SK-N-SH (cell line): ENCODE data around the gene TMIE. TPM values are rescaled to one million over a fixed set of nuclear protein-coding genes. Genes with fewer than 3 reads are reported as not detected.

Source experiments
- CTCF ChIA-PET: fragments of 300-600, 350-600 bp; formaldehyde crosslinking; extraction: SDS; loops from one replicate; lab custom pipeline; 2021; lab: Yijun Ruan, JAX
- POLR2A ChIA-PET: fragments of 350-600 bp; sonication (Branson Sonifier 250); formaldehyde crosslinking; extraction: SDS; loops from one replicate; lab custom pipeline; 2020; ENCODE audit warnings: antibody characterized with exemption, inconsistent platforms; lab: Yijun Ruan, JAX
- DNase-seq: peaks from one replicate; pipeline ENCODE4 v3.0.0; 2012
- H2AFZ ChIP-seq: fragments of 200-600 bp; sonication (generic); 2 replicates; pipeline ENCODE4 v1.8.1; 2016; ENCODE audit warnings: antibody characterized with exemption, mild to moderate bottlenecking, low read depth
- H3F3A ChIP-seq: fragments of 200-600 bp; sonication (generic); replicated peaks from 2 replicates; pipeline ENCODE3; 2016; ENCODE audit warnings: antibody characterized with exemption, mild to moderate bottlenecking; ENCODE audit not compliant: insufficient read depth
- H3K27ac ChIP-seq, 2 experiments: fragments of 200-500 bp in 1 of 2; fragments of 200-600 bp in 1 of 2; sonication (Bioruptor generic) in 1 of 2; sonication (generic), shearing (Covaris generic) in 1 of 2; 2 replicates each; pipeline versions ENCODE4 v1.5.1 to v1.6.1; 2014 to 2016; ENCODE audit warnings: low read depth in 2 of 2, inconsistent platforms in 1 of 2, low read length in 1 of 2, mild to moderate bottlenecking in 1 of 2, mixed read lengths in 1 of 2
- H3K27me3 ChIP-seq: fragments of 200-600 bp; sonication (generic), shearing (Covaris generic); 2 replicates; pipeline ENCODE4 v1.6.1; 2016; ENCODE audit warnings: mixed run types; ENCODE audit not compliant: insufficient read depth
- H3K36me3 ChIP-seq, 2 experiments: fragments of 200-500 bp in 1 of 2; fragments of 200-600 bp in 1 of 2; sonication (Bioruptor generic) in 1 of 2; sonication (generic) in 1 of 2; replicated peaks in 1 of 2; 2 replicates each; pipeline versions ENCODE3 to v1.5.1; 2014 to 2016; ENCODE audit warnings: low read length in 1 of 2, mild to moderate bottlenecking in 1 of 2; ENCODE audit not compliant: insufficient read depth in 2 of 2, control insufficient read depth in 1 of 2
- H3K4me1 ChIP-seq, 2 experiments: fragments of 200-500 bp in 1 of 2; fragments of 200-600 bp in 1 of 2; sonication (Bioruptor generic) in 1 of 2; sonication (generic), shearing (Covaris generic) in 1 of 2; 2 replicates each; pipeline versions ENCODE4 v1.5.1 to v1.6.1; 2014 to 2016; ENCODE audit warnings: low read depth in 1 of 2, low read length in 1 of 2, mixed run types in 1 of 2; ENCODE audit not compliant: insufficient read depth in 2 of 2, control insufficient read depth in 1 of 2
- H3K4me2 ChIP-seq: fragments of 200-600 bp; sonication (generic), shearing (Covaris generic); 2 replicates; pipeline ENCODE4 v1.6.1; 2017; ENCODE audit warnings: mixed run types
- H3K4me3 ChIP-seq, 2 experiments: fragments of 200-500 bp in 1 of 2; fragments of 200-600 bp in 1 of 2; sonication (Bioruptor generic) in 1 of 2; sonication (generic), shearing (Covaris generic) in 1 of 2; 2 replicates each; pipeline versions ENCODE4 v1.5.1 to v1.8.1; 2014 to 2016; ENCODE audit warnings: low read depth in 2 of 2, inconsistent platforms in 1 of 2, low read length in 1 of 2, mild to moderate bottlenecking in 1 of 2, mixed read lengths in 1 of 2, moderate library complexity in 1 of 2
- H3K79me2 ChIP-seq: fragments of 200-600 bp; sonication (generic); 2 replicates; pipeline ENCODE4 v1.8.1; 2017; ENCODE audit warnings: mild to moderate bottlenecking; ENCODE audit not compliant: insufficient read depth
- H3K9ac ChIP-seq: fragments of 200-600 bp; sonication (generic); 2 replicates; pipeline ENCODE4 v1.6.1; 2017; ENCODE audit warnings: mixed run types
- H3K9me2 ChIP-seq: fragments of 200-600 bp; sonication (generic); 2 replicates; pipeline ENCODE4 v1.6.1; 2017; ENCODE audit warnings: mixed run types
- H3K9me3 ChIP-seq: fragments of 200-600 bp; sonication (generic); 2 replicates; pipeline ENCODE4 v1.6.1; 2017; ENCODE audit warnings: mixed run types, mild to moderate bottlenecking, moderate library complexity
- H4K20me1 ChIP-seq: fragments of 200-600 bp; sonication (generic); 2 replicates; pipeline ENCODE4 v1.6.1; 2017; ENCODE audit warnings: mild to moderate bottlenecking, mixed run types; ENCODE audit not compliant: insufficient read depth
- FOSL2 ChIP-seq: IDR thresholded peaks from 2 replicates; pipeline ENCODE4 v1.4.0; 2012; ENCODE audit warnings: low read depth, mild to moderate bottlenecking, moderate library complexity, borderline replicate concordance
- GABPA ChIP-seq: IDR thresholded peaks from 2 replicates; pipeline ENCODE4 v1.4.0; 2012; ENCODE audit warnings: low read depth, mild to moderate bottlenecking
- GATA2 ChIP-seq: sonication (generic); formaldehyde crosslinking; IDR thresholded peaks from 2 replicates; pipeline ENCODE4 v1.5.0; 2020; ENCODE audit warnings: mild to moderate bottlenecking, missing genetic modification reagents
- MXI1 ChIP-seq: IDR thresholded peaks from 2 replicates; pipeline ENCODE4 v1.6.1; 2012; ENCODE audit warnings: mild to moderate bottlenecking, low read depth, low read length, improper control_type of control experiment
- RAD21 ChIP-seq: IDR thresholded peaks from 2 replicates; pipeline ENCODE4 v1.6.1; 2012; ENCODE audit warnings: mild to moderate bottlenecking, low read length
- RCOR1 ChIP-seq: fragments of 150-350 bp; IDR thresholded peaks from 2 replicates; pipeline ENCODE4 v1.6.1; 2017; ENCODE audit warnings: antibody characterized with exemption, low read length
- RFX5 ChIP-seq: IDR thresholded peaks from 2 replicates; pipeline ENCODE4 v1.6.1; 2012; ENCODE audit warnings: mild to moderate bottlenecking, improper control_type of control experiment, low read length
- SMC3 ChIP-seq: IDR thresholded peaks from 2 replicates; pipeline ENCODE4 v1.6.1; 2012; ENCODE audit warnings: low read depth, low read length, improper control_type of control experiment
- TEAD4 ChIP-seq: IDR thresholded peaks from 2 replicates; pipeline ENCODE4 v1.4.0; 2012; ENCODE audit warnings: mild to moderate bottlenecking, borderline replicate concordance; ENCODE audit not compliant: insufficient read depth
- WGBS: methylation state at CpG from one replicate; pipeline ENCODE4 v1.1.6; 2017; ENCODE audit warnings: low lambda C conversion rate; 5-methylcytosine and 5-hydroxymethylcytosine counted together
- polyA plus RNA-seq, 3 experiments: library from polyadenylated mRNA; depleted of rRNA; stranded (reverse); fragments of >200 nt; gene quantifications; 2 replicates each; pipeline ENCODE4 v1.2.3, GENCODE V29; 2012
- TF ChIP-seq, protein P1 (sequence below): IDR thresholded peaks from 2 replicates; pipeline ENCODE4 v1.6.1; 2012; ENCODE audit warnings: mild to moderate bottlenecking, low read depth, low read length, moderate library complexity
- TF ChIP-seq, protein P2 (sequence below): fragments of 200-600 bp; sonication (generic); IDR thresholded peaks from 2 replicates; pipeline ENCODE4 v1.6.1; 2017; ENCODE audit warnings: antibody characterized with exemption, mild to moderate bottlenecking, moderate library complexity
- TF ChIP-seq, protein P3 (sequence below): IDR thresholded peaks from 2 replicates; pipeline ENCODE4 v1.4.0; 2012; ENCODE audit warnings: low read depth, borderline replicate concordance
- TF ChIP-seq, protein P4 (sequence below): fragments of 150-350 bp; IDR thresholded peaks from 2 replicates; pipeline ENCODE4 v1.6.1; 2017; ENCODE audit warnings: antibody characterized with exemption, low read length, low read depth, borderline replicate concordance

TMIE gene
- polyA plus RNA-seq, 1 of the 3 experiments (the other 2 are of a cell fraction), result 0.03 TPM

DNA sequence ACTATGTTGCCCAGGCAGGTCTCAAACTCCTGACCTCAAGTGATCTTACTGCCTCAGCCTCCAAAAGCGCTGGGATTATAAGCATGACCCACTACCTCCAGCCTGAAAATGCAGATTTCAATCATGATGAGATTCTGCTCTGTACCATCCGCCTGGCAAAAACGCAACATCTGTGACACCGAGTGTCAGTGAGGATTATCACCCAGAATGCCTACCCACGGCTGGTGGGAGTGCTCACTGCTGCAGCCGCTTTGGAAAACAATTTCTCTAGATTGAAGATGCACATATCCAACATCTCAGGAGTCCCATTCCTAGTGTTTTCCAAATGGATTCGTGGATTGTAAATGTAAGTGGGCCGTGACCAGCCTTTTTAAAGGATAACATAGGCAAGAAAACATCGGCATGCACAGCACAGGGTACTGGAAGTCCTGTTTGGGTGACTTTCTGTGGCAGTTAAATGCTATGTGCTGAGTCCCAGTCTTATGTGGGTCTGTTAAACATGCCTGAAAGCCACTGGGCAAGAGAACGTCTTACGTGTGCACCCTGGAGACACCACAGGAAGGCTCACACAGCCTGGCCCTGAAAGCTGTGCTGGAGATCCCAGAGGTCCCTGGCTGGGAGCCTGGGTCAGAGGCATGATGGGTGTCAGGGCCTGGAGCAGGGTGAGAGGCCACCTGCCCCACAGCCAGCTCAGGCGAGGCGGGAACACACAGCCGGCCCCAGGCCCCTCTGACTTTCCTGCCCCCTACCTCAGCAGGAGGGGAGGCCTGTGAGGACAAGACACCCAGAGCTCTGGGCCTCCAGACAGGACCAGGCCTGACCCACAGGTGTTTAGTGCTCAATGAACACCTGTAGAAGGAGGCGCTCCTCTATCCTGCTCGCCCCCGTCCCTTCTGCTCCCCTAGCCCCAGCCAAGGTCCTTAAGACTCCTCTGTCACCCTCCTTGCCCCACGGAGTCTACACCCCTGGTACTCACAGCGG is 15.6 kb downstream of the TMIE start:
- CTCF ChIA-PET, result interaction anchor here (0.6 to 3.6 kb wide), 7 partner anchors 11 to 283 kb away, joined by 3 to 20 read pairs (median 4); no protein-coding TSS in a partner anchor
- H3K27me3 ChIP-seq, result no peaks in the 10 kb centered on the region

More for the DNA sequence above, 15.6 kb downstream of the TMIE start:
- Histone ChIP-seq H3K9me3 (no peaks in the 10 kb centered on the region), H3K4me3 (no peak overlapping the region), H3K9ac (no peak overlapping the region), H3K27ac (no peak overlapping the region), H3K36me3 (no peaks in the 10 kb centered on the region), H3K9me2 (no peaks in the 10 kb centered on the region), H3K4me1 (no peaks in the 10 kb centered on the region), H3K4me2 (no peak overlapping the region), H3K79me2 (no peaks in the 10 kb centered on the region), H3F3A (no peaks in the 10 kb centered on the region), H2AFZ (no peak overlapping the region), H4K20me1 (no peaks in the 10 kb centered on the region)
- no peak for TF ChIP-seq RCOR1
- no peak for TF ChIP-seq MXI1
- TF ChIP-seq RFX5, result no peak
- no peak for TF ChIP-seq RAD21
- TF ChIP-seq, protein P1, sequence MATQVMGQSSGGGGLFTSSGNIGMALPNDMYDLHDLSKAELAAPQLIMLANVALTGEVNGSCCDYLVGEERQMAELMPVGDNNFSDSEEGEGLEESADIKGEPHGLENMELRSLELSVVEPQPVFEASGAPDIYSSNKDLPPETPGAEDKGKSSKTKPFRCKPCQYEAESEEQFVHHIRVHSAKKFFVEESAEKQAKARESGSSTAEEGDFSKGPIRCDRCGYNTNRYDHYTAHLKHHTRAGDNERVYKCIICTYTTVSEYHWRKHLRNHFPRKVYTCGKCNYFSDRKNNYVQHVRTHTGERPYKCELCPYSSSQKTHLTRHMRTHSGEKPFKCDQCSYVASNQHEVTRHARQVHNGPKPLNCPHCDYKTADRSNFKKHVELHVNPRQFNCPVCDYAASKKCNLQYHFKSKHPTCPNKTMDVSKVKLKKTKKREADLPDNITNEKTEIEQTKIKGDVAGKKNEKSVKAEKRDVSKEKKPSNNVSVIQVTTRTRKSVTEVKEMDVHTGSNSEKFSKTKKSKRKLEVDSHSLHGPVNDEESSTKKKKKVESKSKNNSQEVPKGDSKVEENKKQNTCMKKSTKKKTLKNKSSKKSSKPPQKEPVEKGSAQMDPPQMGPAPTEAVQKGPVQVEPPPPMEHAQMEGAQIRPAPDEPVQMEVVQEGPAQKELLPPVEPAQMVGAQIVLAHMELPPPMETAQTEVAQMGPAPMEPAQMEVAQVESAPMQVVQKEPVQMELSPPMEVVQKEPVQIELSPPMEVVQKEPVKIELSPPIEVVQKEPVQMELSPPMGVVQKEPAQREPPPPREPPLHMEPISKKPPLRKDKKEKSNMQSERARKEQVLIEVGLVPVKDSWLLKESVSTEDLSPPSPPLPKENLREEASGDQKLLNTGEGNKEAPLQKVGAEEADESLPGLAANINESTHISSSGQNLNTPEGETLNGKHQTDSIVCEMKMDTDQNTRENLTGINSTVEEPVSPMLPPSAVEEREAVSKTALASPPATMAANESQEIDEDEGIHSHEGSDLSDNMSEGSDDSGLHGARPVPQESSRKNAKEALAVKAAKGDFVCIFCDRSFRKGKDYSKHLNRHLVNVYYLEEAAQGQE, result no peak
- TF ChIP-seq, protein P2, sequence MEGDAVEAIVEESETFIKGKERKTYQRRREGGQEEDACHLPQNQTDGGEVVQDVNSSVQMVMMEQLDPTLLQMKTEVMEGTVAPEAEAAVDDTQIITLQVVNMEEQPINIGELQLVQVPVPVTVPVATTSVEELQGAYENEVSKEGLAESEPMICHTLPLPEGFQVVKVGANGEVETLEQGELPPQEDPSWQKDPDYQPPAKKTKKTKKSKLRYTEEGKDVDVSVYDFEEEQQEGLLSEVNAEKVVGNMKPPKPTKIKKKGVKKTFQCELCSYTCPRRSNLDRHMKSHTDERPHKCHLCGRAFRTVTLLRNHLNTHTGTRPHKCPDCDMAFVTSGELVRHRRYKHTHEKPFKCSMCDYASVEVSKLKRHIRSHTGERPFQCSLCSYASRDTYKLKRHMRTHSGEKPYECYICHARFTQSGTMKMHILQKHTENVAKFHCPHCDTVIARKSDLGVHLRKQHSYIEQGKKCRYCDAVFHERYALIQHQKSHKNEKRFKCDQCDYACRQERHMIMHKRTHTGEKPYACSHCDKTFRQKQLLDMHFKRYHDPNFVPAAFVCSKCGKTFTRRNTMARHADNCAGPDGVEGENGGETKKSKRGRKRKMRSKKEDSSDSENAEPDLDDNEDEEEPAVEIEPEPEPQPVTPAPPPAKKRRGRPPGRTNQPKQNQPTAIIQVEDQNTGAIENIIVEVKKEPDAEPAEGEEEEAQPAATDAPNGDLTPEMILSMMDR, result no peak
- TF ChIP-seq, protein P3, sequence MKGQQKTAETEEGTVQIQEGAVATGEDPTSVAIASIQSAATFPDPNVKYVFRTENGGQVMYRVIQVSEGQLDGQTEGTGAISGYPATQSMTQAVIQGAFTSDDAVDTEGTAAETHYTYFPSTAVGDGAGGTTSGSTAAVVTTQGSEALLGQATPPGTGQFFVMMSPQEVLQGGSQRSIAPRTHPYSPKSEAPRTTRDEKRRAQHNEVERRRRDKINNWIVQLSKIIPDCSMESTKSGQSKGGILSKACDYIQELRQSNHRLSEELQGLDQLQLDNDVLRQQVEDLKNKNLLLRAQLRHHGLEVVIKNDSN, result no peak
- no peak for TF ChIP-seq SMC3
- no peak for TF ChIP-seq GATA2
- TF ChIP-seq GABPA, result no peak
- no peak for TF ChIP-seq FOSL2
- no peak for TF ChIP-seq TEAD4
- TF ChIP-seq, protein P4, sequence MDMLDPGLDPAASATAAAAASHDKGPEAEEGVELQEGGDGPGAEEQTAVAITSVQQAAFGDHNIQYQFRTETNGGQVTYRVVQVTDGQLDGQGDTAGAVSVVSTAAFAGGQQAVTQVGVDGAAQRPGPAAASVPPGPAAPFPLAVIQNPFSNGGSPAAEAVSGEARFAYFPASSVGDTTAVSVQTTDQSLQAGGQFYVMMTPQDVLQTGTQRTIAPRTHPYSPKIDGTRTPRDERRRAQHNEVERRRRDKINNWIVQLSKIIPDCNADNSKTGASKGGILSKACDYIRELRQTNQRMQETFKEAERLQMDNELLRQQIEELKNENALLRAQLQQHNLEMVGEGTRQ, result no peak
- DNase-seq, result no peak
- POLR2A ChIA-PET, result interaction anchor here (0.5 kb wide), 1 partner anchor 260 kb away, joined by 3 read pairs; no protein-coding TSS in a partner anchor
- 79% methylated on average over 16 of the region's 19 CpGs for WGBS
